Endothelial cell of umbilical vein (primary cell): Measurements from ENCODE around the gene DLST.

ENCODE experiments used
- EZH2 ChIP-seq: IDR thresholded peaks from 2 replicates; pipeline ENCODE4 v1.6.1; 2012; ENCODE audit warnings: borderline replicate concordance, low read depth, mild to moderate bottlenecking, moderate library complexity, low read length, inconsistent platforms; ENCODE audit not compliant: severe bottlenecking
- JUN ChIP-seq: IDR thresholded peaks from 2 replicates; pipeline ENCODE4 v1.6.1; 2011; ENCODE audit warnings: borderline replicate concordance, low read depth; ENCODE audit not compliant: insufficient read length, insufficient read depth
- POLR2AphosphoS5 ChIP-seq: IDR thresholded peaks from 2 replicates; pipeline ENCODE4 v1.6.1; 2012; ENCODE audit warnings: low read depth, mild to moderate bottlenecking, control low read depth, low read length, moderate library complexity; ENCODE audit not compliant: insufficient read depth
- TF ChIP-seq, protein P1 (sequence below), 2 donors: IDR thresholded peaks; 1 replicate in 1 of 2; 2 replicates in 1 of 2; pipeline ENCODE4 v1.5.1; 2011; ENCODE audit warnings: low read length in 2 of 2, mild to moderate bottlenecking in 2 of 2, moderate library complexity in 2 of 2, control low read depth in 1 of 2, inconsistent platforms in 1 of 2, low read depth in 1 of 2; ENCODE audit not compliant: insufficient read depth in 1 of 2; ENCODE audit errors: extremely low read depth in 1 of 2

DNA sequence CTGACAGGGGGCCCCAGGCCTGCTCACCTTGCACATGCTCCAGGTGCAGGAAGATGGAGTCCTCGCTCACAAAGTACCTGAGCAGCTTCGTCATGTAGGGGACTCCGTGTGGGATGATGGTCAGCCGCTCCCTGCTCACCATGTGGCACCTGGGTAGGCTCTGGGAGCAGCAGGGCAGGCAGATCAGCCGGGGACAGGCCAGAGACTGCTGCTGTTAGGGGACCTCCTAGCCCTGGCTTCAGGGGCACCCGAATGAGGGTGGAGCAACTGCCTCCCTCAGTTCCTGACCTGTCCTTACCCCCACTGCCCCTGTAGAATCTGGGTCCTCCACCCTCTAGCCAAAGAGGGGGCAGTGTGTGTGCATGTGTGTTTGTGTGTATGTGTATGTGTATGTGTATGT, 29.5 kb downstream of the DLST start:
- TF ChIP-seq, protein P1, sequence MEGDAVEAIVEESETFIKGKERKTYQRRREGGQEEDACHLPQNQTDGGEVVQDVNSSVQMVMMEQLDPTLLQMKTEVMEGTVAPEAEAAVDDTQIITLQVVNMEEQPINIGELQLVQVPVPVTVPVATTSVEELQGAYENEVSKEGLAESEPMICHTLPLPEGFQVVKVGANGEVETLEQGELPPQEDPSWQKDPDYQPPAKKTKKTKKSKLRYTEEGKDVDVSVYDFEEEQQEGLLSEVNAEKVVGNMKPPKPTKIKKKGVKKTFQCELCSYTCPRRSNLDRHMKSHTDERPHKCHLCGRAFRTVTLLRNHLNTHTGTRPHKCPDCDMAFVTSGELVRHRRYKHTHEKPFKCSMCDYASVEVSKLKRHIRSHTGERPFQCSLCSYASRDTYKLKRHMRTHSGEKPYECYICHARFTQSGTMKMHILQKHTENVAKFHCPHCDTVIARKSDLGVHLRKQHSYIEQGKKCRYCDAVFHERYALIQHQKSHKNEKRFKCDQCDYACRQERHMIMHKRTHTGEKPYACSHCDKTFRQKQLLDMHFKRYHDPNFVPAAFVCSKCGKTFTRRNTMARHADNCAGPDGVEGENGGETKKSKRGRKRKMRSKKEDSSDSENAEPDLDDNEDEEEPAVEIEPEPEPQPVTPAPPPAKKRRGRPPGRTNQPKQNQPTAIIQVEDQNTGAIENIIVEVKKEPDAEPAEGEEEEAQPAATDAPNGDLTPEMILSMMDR (IDR thresholded peaks at IDR 0.05; ENCODE audit: extremely low read depth in 1 of 2, insufficient read depth in 1 of 2, low read depth in 1 of 2, low read length in 2 of 2): no peak
- TF ChIP-seq JUN (no peak), EZH2 (no peak), POLR2AphosphoS5 (no peak)
